H1 (cell line): ENCODE data around the gene TRNP1. TPM values are rescaled to one million over a fixed set of nuclear protein-coding genes. Genes with fewer than 3 reads are reported as not detected.

Experiments
- CTCF ChIA-PET: fragments of 300-600 bp; sonication (Branson Sonifier 250); formaldehyde crosslinking; loops from one replicate; lab custom pipeline; 2021; ENCODE audit not compliant: partially characterized antibody; lab: Charles Lee
- POLR2A ChIA-PET: fragments of 300-600 bp; sonication (Branson Sonifier 250); formaldehyde crosslinking; loops from one replicate; lab custom pipeline; 2021; ENCODE audit warnings: inconsistent platforms; ENCODE audit not compliant: partially characterized antibody; lab: Charles Lee
- DNase-seq, 2 experiments: peaks; one replicate each; pipeline versions ENCODE4 v3.0.0 to v3.0.0-alpha.2; 2010 to 2022; ENCODE audit warnings: low spot score in 2 of 2, low read depth in 1 of 2, mixed read lengths in 1 of 2
- FAIRE-seq: peaks from 2 replicates; lab custom pipeline; 2011; peaks lifted over from hg19 to GRCh38; lab: Jason Lieb, UNC
- H2AFZ ChIP-seq: 2 replicates; pipeline ENCODE4 v1.8.1; 2012; ENCODE audit warnings: low read length, inconsistent platforms
- H2AK5ac ChIP-seq: 2 replicates; pipeline ENCODE4 v1.6.1; 2013; ENCODE audit warnings: low read depth, low read length
- H2BK120ac ChIP-seq: replicated peaks from 2 replicates; pipeline ENCODE3; 2013; ENCODE audit warnings: low read depth, low read length, inconsistent platforms
- H2BK12ac ChIP-seq: 2 replicates; pipeline ENCODE4 v1.6.1; 2013; ENCODE audit warnings: low read depth, low read length
- H2BK15ac ChIP-seq: 2 replicates; pipeline ENCODE4 v1.6.1; 2013; ENCODE audit warnings: low read length
- H2BK20ac ChIP-seq: 2 replicates; pipeline ENCODE4 v1.6.1; 2013; ENCODE audit warnings: low read length
- H2BK5ac ChIP-seq: 2 replicates; pipeline ENCODE4 v1.6.1; 2013; ENCODE audit warnings: low read depth, low read length
- H3K14ac ChIP-seq: 2 replicates; pipeline ENCODE4 v1.6.1; 2013; ENCODE audit warnings: inconsistent platforms; ENCODE audit not compliant: insufficient read length
- H3K18ac ChIP-seq: 2 replicates; pipeline ENCODE4 v1.6.1; 2013; ENCODE audit warnings: low read length; ENCODE audit errors: extremely low read depth
- H3K23ac ChIP-seq: 2 replicates; pipeline ENCODE4 v1.6.1; 2013; ENCODE audit warnings: inconsistent platforms; ENCODE audit not compliant: insufficient read length
- H3K23me2 ChIP-seq: 2 replicates; pipeline ENCODE4 v1.6.1; 2013; ENCODE audit warnings: low read depth, low read length
- H3K27ac ChIP-seq: 2 replicates; pipeline ENCODE4 v1.6.1; 2011; ENCODE audit warnings: low read depth, low read length, inconsistent platforms
- H3K27me3 ChIP-seq, 4 experiments: replicated peaks in 1 of 4; 1 replicate in 1 of 4; 2 replicates in 3 of 4; pipeline versions ENCODE4 v1.6.1 to v1.8.1; 2011 to 2013; ENCODE audit warnings: low read length in 3 of 4, mild to moderate bottlenecking in 3 of 4, inconsistent platforms in 2 of 4, mixed read lengths in 2 of 4, moderate library complexity in 1 of 4; ENCODE audit not compliant: control insufficient read depth in 3 of 4, insufficient read depth in 3 of 4; ENCODE audit errors: extremely low read depth in 1 of 4
- H3K36me3 ChIP-seq, 4 experiments: 2 replicates each; pipeline versions ENCODE4 v1.6.1 to v1.8.1; 2011 to 2013; ENCODE audit warnings: mild to moderate bottlenecking in 4 of 4, low read length in 3 of 4, moderate library complexity in 2 of 4, control low read depth in 1 of 4, inconsistent platforms in 1 of 4; ENCODE audit not compliant: insufficient read depth in 4 of 4, control insufficient read depth in 2 of 4
- H3K4ac ChIP-seq: replicated peaks from 2 replicates; pipeline ENCODE3; 2013; ENCODE audit warnings: low read length, low read depth, mixed read lengths, inconsistent platforms; ENCODE audit not compliant: insufficient read length
- H3K4me1 ChIP-seq, 4 experiments: replicated peaks in 1 of 4; 1 replicate in 1 of 4; 2 replicates in 3 of 4; pipeline versions ENCODE4 v1.6.1 to v1.8.1; 2011 to 2013; ENCODE audit warnings: low read length in 3 of 4, inconsistent platforms in 2 of 4, mixed read lengths in 1 of 4; ENCODE audit not compliant: insufficient read depth in 4 of 4, control insufficient read depth in 3 of 4
- H3K4me2 ChIP-seq, 2 experiments: 2 replicates each; pipeline versions ENCODE4 v1.6.1 to v1.8.1; 2011 to 2013; ENCODE audit warnings: low read depth in 2 of 2, low read length in 2 of 2, control low read depth in 1 of 2, inconsistent platforms in 1 of 2, mild to moderate bottlenecking in 1 of 2; ENCODE audit not compliant: insufficient read depth in 1 of 2
- H3K4me3 ChIP-seq, 4 experiments: fragments of 200-600, 300-600 bp in 1 of 4; sonication (generic), shearing (Covaris generic), sonication (Bioruptor Twin) in 1 of 4; 2 replicates each; pipeline versions ENCODE4 v1.5.1 to v1.8.1; 2011 to 2016; ENCODE audit warnings: low read length in 4 of 4, low read depth in 3 of 4, control low read depth in 2 of 4, inconsistent platforms in 2 of 4, mild to moderate bottlenecking in 2 of 4, mixed read lengths in 1 of 4, moderate library complexity in 1 of 4; ENCODE audit not compliant: insufficient read depth in 2 of 4; ENCODE audit errors: extremely low read depth in 1 of 4
- H3K56ac ChIP-seq: replicated peaks from 2 replicates; pipeline ENCODE3; 2013; ENCODE audit warnings: low read depth, mild to moderate bottlenecking, mixed read lengths, low read length, inconsistent platforms; ENCODE audit not compliant: insufficient read length
- H3K79me1 ChIP-seq: 2 replicates; pipeline ENCODE4 v1.6.1; 2013; ENCODE audit warnings: low read depth, low read length, control low read depth
- H3K79me2 ChIP-seq, 2 experiments: 2 replicates each; pipeline versions ENCODE4 v1.6.1 to v1.8.1; 2012 to 2013; ENCODE audit warnings: low read length in 2 of 2, mild to moderate bottlenecking in 2 of 2, inconsistent platforms in 1 of 2; ENCODE audit not compliant: insufficient read depth in 2 of 2, control insufficient read depth in 1 of 2
- H3K9ac ChIP-seq, 4 experiments: replicated peaks in 1 of 4; 1 replicate in 1 of 4; 2 replicates in 3 of 4; pipeline versions ENCODE4 v1.6.1 to v1.8.1; 2011 to 2013; ENCODE audit warnings: low read depth in 3 of 4, low read length in 3 of 4, control low read depth in 2 of 4, mild to moderate bottlenecking in 2 of 4, moderate library complexity in 2 of 4, inconsistent platforms in 1 of 4; ENCODE audit errors: extremely low read depth in 1 of 4
- H3K9me3 ChIP-seq, 2 experiments: 2 replicates each; pipeline versions ENCODE4 v1.6.1 to v1.8.1; 2012 to 2013; ENCODE audit warnings: mild to moderate bottlenecking in 2 of 2, moderate library complexity in 2 of 2, control low read depth in 1 of 2, inconsistent platforms in 1 of 2, low read depth in 1 of 2, low read length in 1 of 2, mixed read lengths in 1 of 2; ENCODE audit not compliant: insufficient read depth in 2 of 2
- H4K20me1 ChIP-seq, 2 experiments: replicated peaks in 1 of 2; 2 replicates each; pipeline versions ENCODE3 to v1.8.1; 2011 to 2013; ENCODE audit warnings: inconsistent platforms in 2 of 2, low read length in 2 of 2, mild to moderate bottlenecking in 1 of 2; ENCODE audit not compliant: insufficient read depth in 2 of 2, control insufficient read depth in 1 of 2
- H4K5ac ChIP-seq: 2 replicates; pipeline ENCODE4 v1.6.1; 2013; ENCODE audit warnings: low read length, low read depth, mixed read lengths, inconsistent platforms; ENCODE audit not compliant: insufficient read length
- H4K8ac ChIP-seq: 2 replicates; pipeline ENCODE4 v1.8.0; 2013; ENCODE audit warnings: mild to moderate bottlenecking, moderate library complexity, low read length, inconsistent platforms; ENCODE audit not compliant: insufficient read depth; ENCODE audit errors: extremely low read depth
- H4K91ac ChIP-seq: replicated peaks from 2 replicates; pipeline ENCODE3; 2013; ENCODE audit warnings: low read length, mixed read lengths, inconsistent platforms; ENCODE audit not compliant: insufficient read length
- BACH1 ChIP-seq: IDR thresholded peaks from 2 replicates; pipeline ENCODE4 v1.6.1; 2012; ENCODE audit warnings: low read length, improper control_type of control experiment
- CHD2 ChIP-seq: IDR thresholded peaks from 2 replicates; pipeline ENCODE4 v1.6.1; 2012; ENCODE audit warnings: low read length, improper control_type of control experiment
- GABPA ChIP-seq: IDR thresholded peaks from 2 replicates; pipeline ENCODE4 v1.6.1; 2011; ENCODE audit warnings: mild to moderate bottlenecking, low read length, moderate library complexity, borderline replicate concordance; ENCODE audit not compliant: insufficient read depth
- HDAC2 ChIP-seq, 2 experiments: fragments of 300-600 bp in 1 of 2; sonication (generic) in 1 of 2; IDR thresholded peaks; 2 replicates each; pipeline ENCODE4 v1.6.1; 2011 to 2012; ENCODE audit warnings: low read depth in 2 of 2, low read length in 2 of 2, mild to moderate bottlenecking in 2 of 2, moderate library complexity in 2 of 2, borderline replicate concordance in 1 of 2, inconsistent platforms in 1 of 2
- KDM1A ChIP-seq: fragments of 200-600, 300-600 bp; sonication (generic); IDR thresholded peaks from 2 replicates; pipeline ENCODE4 v1.7.1; 2016; ENCODE audit warnings: mild to moderate bottlenecking, low read length, borderline replicate concordance
- RAD21 ChIP-seq, 2 experiments: IDR thresholded peaks in 1 of 2; conservative IDR thresholded peaks in 1 of 2; 2 replicates each; pipeline ENCODE4 v1.6.1; 2011; ENCODE audit warnings: low read depth in 2 of 2, low read length in 2 of 2, improper control_type of control experiment in 1 of 2, inconsistent platforms in 1 of 2, mild to moderate bottlenecking in 1 of 2, moderate library complexity in 1 of 2
- SIN3A ChIP-seq, 2 experiments: IDR thresholded peaks in 1 of 2; conservative IDR thresholded peaks in 1 of 2; 2 replicates each; pipeline ENCODE4 v1.6.1; 2011 to 2012; ENCODE audit warnings: low read length in 2 of 2, improper control_type of control experiment in 1 of 2, low read depth in 1 of 2, mild to moderate bottlenecking in 1 of 2
- SRF ChIP-seq: IDR thresholded peaks from 2 replicates; pipeline ENCODE4 v1.6.1; 2011; ENCODE audit warnings: mild to moderate bottlenecking, low read depth, low read length, moderate library complexity
- WGBS, 2 experiments: shearing (Covaris generic) in 1 of 2; methylation state at CpG; one replicate each; pipeline versions ENCODE4 v1.1.6 to v1.1.7; 2013 to 2015; ENCODE audit warnings: low lambda C conversion rate in 2 of 2, mixed read lengths in 2 of 2, inconsistent platforms in 1 of 2, low coverage in 1 of 2, missing lambda C conversion rate in 1 of 2; ENCODE audit not compliant: insufficient replicate concordance in 2 of 2, insufficient coverage in 1 of 2, insufficient read length in 1 of 2; ENCODE audit errors: extremely low coverage in 1 of 2, missing lambda C conversion rate in 1 of 2; 5-methylcytosine and 5-hydroxymethylcytosine counted together
- polyA plus RNA-seq, 7 experiments: library from polyadenylated mRNA; depleted of rRNA in 3 of 7; stranded (reverse) in 5 of 7; unstranded in 2 of 7; fragments of >200 nt in 5 of 7; fragments of 200-250 nt in 2 of 7; gene quantifications; 1 replicate in 5 of 7; 2 replicates in 1 of 7; 4 replicates in 1 of 7; pipeline versions ENCODE4 v1.2.1 to v1.2.3, GENCODE V29; 2011 to 2013; ENCODE audit warnings: missing spikeins in 2 of 7, mixed read lengths in 2 of 7
- total RNA-seq: library from RNA; stranded (reverse); fragmentation: NEBNext Ultra II Directional; extraction: Animal tissue kit (Norgen Biotek cat#: 25700); gene quantifications from 2 replicates; pipeline ENCODE4 v1.2.1, GENCODE V29; 2021

TRNP1 gene
- total and polyA plus RNA-seq, 2 of the 8 experiments (the other 6 are each of a cell fraction or from before 2014, with no cell fraction given) = 51.7 to 102 TPM

- Histone ChIP-seq H2AFZ (no peak overlapping the region), H3K27me3 (no peaks in the 10 kb centered on the region), H3K4ac (no peak overlapping the region), H2BK20ac (no peak overlapping the region), H3K79me2 (no peaks in the 10 kb centered on the region), H3K56ac (no peak overlapping the region), H2BK12ac (no peak overlapping the region), H3K36me3 (no peaks in the 10 kb centered on the region), H3K14ac (no peak overlapping the region), H4K20me1 (no peaks in the 10 kb centered on the region), H4K8ac (no peak overlapping the region), H3K18ac (no peak overlapping the region), H3K27ac (no peak overlapping the region), H4K5ac (no peak overlapping the region), H3K23me2 (no peaks in the 10 kb centered on the region; the same call in 1 of the 2 replicates), H3K9ac (no peak overlapping the region), H2BK15ac (no peak overlapping the region), H4K91ac (no peak overlapping the region), H3K79me1 (no peaks in the 10 kb centered on the region)
- ChIA-PET CTCF (interaction anchor here (0.6 to 1.2 kb wide), 4 partner anchors 23 to 122 kb away, joined by 3 to 4 read pairs (median 3); no protein-coding TSS in a partner anchor), POLR2A (interaction anchor here (0.9 to 2.0 kb wide), 7 partner anchors 20 to 382 kb away, joined by 3 to 7 read pairs (median 3); partner anchors contain the start of gene TRNP1)
- WGBS, 2 experiments = 86% methylated on average over 3 of the region's 3 CpGs; no CpG with 5 or more reads in 1 of the 2 experiments
- FAIRE-seq = no peak
- DNase-seq = no peak
- peak; percentile 88 for TF ChIP-seq KDM1A
- 0 out of 4 replicates have a peak, but pooled peaks of 1 of the 2 experiments have one; percentile 69 for TF ChIP-seq HDAC2 (IDR thresholded peaks at IDR 0.05; ENCODE audit: borderline replicate concordance in 1 of 2, low read depth in 2 of 2, low read length in 2 of 2)
- TF ChIP-seq CHD2 = no peak
- no peak for TF ChIP-seq SIN3A (conservative IDR thresholded peaks at IDR 0.05 in 1 of 2, IDR thresholded peaks at IDR 0.05 in 1 of 2; ENCODE audit: low read depth in 1 of 2, low read length in 2 of 2)
- no peak for TF ChIP-seq RAD21 (IDR thresholded peaks at IDR 0.05 in 1 of 2, conservative IDR thresholded peaks at IDR 0.05 in 1 of 2; ENCODE audit: low read depth in 2 of 2, low read length in 2 of 2)
- no peak for TF ChIP-seq BACH1
- no peak for TF ChIP-seq SRF
- TF ChIP-seq GABPA = no peak
- TF ChIP-seq, all 59 proteins: peak for 2
- no peak overlapping the region for H3K4me3 ChIP-seq
- H2BK120ac ChIP-seq = no peak overlapping the region
- H3K23ac ChIP-seq = no peak overlapping the region
- H2AK5ac ChIP-seq = no peak overlapping the region
- no peak overlapping the region for H3K4me2 ChIP-seq
- 0 out of 2 replicates have a peak overlapping the region, but pooled peaks have one; percentile 7 for H2BK5ac ChIP-seq
- H3K4me1 ChIP-seq = peaks cover 0 to 6% (median 3%) of the 10 kb centered on the region in 4 experiments; a peak in 3 of 7 replicates
- no peaks in the 10 kb centered on the region for H3K9me3 ChIP-seq
Observed at GRCh38 chr1:26971590-26971989, 21.9 kb upstream of the TRNP1 start.
